GM18873 (cell line): ENCODE results near the gene DLG2.

Experiments used
- ATAC-seq: cut with Tn5 transposase; IDR thresholded peaks from one replicate; pipeline ENCODE4 v1.9.1; 2021; ENCODE audit warnings: mild to moderate bottlenecking, moderate library complexity, moderate number of reproducible peaks; ENCODE audit not compliant: unreplicated experiment, low FRiP score

DLG2 gene

GRCh38 chr11:83933008-83933407 lies 1694.1 kb downstream of the DLG2 start:
- ATAC-seq, result no peak

GRCh38 chr11:83927422-83927821 lies 1699.7 kb downstream of the DLG2 start:
- ATAC-seq, result no peak

GRCh38 chr11:83924795-83925542 lies 1702.2 kb downstream of the DLG2 start:
- ATAC-seq, result no peak

DNA sequence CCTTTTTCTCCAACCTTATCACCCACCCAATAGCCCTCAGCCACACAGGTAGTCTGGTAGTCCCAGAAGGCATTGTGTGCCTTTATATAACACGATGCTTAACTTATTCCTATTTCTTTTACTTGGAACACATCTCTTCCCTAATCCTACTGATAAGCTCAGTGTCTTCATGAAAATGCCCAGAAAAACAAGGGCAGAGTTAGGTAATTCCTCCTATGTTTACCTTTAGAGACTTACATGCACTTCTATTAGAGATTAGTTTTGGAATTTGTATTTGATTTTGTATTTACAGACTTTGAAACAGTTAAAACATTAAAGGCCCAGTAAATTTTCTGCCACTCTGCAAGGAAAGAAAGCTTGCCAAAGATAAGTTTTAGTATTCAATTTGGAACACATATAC lies 1703.2 kb downstream of the DLG2 start:
- ATAC-seq, result no peak

- no peak for ATAC-seq
These were observed 1704.2 kb downstream of the DLG2 start for GRCh38 chr11:83922953-83923352.

DNA sequence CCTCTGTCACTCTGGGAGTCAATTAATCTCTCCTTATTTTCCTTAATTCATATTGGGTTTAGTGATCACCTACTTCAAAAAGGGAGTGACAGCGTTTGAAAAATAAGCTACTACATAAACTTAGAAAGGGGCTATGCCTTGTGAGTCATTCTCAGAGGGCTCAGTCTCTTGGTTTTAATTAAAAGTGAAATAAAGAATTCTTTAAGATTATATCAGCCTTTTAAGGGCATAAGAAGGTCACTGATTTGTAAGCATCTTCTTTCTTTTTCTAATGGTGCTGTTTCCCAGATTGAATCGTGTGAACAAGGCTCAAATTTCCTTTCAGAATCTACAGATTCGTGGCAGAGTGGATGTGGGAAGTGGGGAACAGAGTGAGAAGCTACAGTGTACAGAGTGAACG lies 1704.8 kb downstream of the DLG2 start:
- ATAC-seq, result no peak

- no peak for ATAC-seq
These were observed 1705.5 kb downstream of the DLG2 start for GRCh38 chr11:83921447-83922192.

- ATAC-seq, result no peak
These were observed 1708.7 kb downstream of the DLG2 start for GRCh38 chr11:83918476-83918875.

DNA sequence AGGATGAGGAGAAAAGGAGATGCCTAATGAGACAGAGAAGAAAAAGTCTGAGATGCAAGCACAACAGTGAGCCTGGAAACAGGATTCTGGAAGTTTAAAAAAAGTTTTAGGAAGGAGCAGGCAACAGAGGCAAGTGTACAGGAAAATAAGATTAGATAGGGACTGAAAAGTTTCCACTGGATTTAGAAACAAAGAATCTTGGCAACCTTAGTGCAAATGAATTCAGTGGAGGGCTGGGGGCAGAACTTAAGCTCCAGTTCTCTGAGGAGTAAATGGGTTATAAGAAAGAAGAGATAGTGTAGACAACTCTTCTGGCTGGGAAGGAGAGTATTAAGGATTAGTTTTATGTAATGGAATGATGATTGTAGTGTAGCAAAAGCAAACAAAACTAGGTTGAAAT lies 1712.1 kb downstream of the DLG2 start:
- no peak for ATAC-seq

DNA sequence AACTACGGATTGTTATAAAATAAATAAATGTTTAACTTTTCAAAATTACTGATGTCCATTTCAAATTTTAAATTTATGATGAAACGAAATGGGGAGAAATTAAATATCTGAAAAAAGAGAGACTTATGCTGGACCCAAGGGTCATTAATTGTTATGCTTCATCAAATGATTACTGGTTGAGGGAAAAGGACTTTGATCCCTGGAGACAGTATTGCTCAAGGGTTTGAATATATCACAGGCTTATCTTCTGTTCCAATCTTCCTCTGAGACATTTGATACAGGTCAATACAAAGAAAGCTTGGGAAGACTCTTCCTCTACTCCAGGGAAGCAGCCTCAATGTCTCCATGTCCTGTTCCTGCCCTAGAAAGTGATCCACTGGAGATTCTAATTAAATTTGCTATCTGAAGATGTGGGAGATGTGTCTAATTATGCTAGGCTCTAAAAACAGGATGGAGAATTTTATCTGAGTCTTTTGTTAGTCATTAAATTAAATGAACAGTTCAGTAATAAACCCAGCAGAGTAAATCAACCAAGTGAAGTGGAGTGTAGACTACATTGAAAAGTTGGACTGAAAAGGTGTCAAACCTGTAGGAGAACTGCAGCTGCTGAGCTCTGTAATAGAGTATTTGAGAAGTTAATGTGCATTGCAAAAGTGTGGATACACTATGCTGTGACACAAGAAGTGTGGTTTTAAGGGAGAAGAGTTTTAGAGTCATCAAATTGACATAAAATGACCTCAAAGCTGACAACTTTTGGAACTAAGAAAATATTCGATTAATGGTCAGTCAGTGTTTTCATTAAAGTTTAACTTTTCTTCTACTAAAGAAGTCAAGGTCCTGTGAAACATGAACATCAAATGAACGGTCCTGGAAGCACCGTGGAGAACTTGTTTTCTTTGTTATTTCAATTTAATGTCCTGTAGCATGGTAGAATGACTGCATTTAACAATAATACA lies 1717.3 kb downstream of the DLG2 start:
- no peak for ATAC-seq

DNA sequence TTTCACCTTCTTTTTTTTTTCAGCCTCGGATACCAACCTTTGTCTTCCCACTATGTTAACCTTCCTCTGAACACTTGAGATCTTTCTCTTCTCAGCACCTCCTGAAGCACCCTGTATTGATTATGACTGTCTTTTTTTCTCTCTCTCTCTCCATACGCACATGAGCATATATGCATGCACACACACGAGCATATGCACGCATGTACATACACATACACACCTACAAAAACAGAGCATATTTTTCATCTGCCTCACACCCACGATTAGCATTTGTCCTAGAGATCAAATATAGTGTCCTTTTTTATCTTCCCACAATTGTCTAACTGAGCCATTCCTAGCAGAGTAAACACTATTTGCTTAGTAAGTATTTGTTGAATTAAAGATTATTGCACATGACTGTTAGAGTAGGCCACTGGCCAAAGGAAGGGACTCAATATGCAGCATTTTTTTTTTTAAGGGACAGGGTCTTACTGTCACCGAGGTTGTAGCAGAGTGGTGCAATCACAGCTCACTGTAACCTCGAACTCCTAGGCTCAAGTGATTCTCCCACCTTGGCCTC lies 1718.8 kb downstream of the DLG2 start:
- no peak for ATAC-seq

DNA sequence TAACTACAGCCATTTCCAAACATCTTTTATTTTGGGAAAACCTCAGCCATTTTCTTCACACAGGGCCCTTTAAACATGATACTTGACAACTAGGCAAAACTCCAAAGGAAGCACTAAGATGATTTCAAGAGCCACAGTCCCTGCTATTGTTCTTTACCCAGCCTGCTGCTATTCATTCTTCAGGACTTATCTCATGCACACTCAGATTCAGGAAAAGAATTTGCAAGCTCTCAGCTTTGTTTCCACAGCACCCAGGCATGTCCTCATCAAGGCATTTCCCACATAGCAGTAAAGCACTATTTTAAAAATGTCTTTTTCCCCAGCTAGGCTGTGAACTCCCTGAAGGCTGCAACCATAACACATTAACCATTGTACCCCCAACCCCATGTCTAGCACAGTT lies 1731.6 kb downstream of the DLG2 start:
- no peak for ATAC-seq

DNA sequence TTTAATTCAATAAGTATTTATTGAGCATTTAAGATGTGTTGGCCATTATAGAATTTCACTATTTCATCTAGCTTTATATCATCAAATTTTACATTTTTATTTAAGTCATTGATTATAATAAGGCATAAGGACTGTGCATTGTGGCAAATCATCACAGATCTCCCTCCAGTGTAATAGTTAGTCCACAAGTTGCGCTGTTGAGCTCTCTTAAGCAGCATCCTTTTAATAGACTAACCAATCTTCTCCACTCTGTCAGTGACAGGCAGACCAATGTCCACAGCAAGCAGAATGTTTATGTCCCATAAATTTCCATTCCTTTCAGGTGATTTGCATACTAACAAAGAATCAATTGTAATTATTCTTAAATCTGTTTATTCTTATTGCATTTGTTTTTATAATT lies 1745.7 kb downstream of the DLG2 start:
- no peak for ATAC-seq

DNA sequence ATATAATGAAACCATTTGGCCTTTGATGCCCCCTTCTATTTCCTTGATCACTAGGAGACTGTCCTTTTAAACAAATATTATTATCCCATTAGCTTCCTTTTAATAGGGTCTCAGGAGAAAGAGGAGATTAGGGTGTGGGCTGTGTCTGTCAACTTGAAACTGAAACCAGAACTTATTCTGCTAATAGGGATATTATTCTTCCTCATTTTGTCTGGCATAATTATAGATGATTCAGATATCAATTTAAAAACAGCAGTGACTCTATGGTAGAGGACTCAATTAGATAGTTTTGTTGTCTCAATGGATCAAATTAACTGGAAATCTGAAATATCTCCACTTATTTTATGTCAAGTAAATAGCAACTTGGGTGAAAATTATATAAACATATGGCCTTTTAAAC lies 1756.1 kb downstream of the DLG2 start:
- no peak for ATAC-seq

DNA sequence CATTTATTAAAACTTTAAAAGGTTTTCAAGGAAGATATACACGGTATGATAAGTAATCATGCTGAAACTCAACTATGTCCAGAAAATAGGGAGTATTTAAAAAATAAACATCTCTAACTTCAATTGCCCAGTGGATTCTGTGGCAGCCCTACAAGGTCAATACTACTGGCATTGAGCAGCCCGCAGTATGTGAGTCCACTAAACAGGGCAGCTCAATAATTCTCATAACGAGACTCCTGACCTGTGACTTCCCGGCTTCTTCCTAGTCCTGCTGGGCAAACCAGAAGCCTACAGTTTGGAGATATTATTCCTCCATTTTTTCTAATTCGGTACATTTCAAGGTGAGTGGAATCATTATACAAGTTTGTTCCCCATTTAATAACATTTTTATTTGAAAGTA lies 1760.5 kb downstream of the DLG2 start:
- no peak for ATAC-seq

GRCh38 chr11:83865636-83866461 lies 1761.3 kb downstream of the DLG2 start:
- no peak for ATAC-seq

DNA sequence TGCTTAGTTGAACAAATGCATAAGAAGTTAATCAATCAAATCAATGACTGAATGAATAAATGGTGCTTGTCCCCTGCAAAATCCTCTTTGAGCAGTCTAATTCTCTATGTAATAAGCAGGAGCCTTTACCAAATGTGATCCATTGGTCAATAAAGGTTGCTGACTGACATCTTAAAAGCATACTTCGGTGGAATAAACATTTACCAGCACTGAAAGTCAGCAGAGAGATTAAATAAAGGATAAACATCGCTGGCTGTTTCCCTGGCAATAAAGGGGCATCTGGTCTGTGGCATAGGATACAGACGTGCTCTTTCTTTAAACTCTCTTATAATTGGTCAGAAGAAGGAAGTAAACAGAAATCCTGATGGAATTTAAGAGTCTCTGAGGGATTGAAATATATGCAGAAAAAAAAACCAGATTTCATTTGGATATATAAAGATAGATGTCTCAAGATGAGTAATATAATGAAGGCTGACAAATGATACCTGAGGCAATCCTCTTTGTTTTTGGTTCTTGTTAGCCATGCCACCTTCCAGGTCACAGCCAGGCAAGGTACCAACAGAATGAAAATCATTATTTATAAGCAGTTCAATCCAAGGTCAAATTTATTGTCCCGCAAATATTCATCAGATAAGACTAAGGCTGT lies 1762.6 kb downstream of the DLG2 start:
- no peak for ATAC-seq

GRCh38 chr11:83863272-83863671 lies 1763.9 kb downstream of the DLG2 start:
- no peak for ATAC-seq

GRCh38 chr11:83862691-83863090 lies 1764.5 kb downstream of the DLG2 start:
- ATAC-seq, result no peak
